GM21526 (cell line): ENCODE results near the gene FRMPD4.
"Not testable (repeated sequence)": the region's sequence is repeated elsewhere in the genome, so short reads cannot be mapped to it uniquely, and the experiment has no call there.

Experiments used
- ATAC-seq: cut with Tn5 transposase; IDR thresholded peaks from one replicate; pipeline ENCODE4 v1.9.1; 2021; ENCODE audit warnings: moderate library complexity; ENCODE audit not compliant: unreplicated experiment, low FRiP score

The FRMPD4 gene

GRCh38 chrX:12138361-12139313 is at the start of gene FRMPD4:
Gene FRMPD4, plus strand, starts transcription at chrX:12138473. Its CDS starts 499 bp downstream, at chrX:12138972.
- no peak for ATAC-seq

DNA sequence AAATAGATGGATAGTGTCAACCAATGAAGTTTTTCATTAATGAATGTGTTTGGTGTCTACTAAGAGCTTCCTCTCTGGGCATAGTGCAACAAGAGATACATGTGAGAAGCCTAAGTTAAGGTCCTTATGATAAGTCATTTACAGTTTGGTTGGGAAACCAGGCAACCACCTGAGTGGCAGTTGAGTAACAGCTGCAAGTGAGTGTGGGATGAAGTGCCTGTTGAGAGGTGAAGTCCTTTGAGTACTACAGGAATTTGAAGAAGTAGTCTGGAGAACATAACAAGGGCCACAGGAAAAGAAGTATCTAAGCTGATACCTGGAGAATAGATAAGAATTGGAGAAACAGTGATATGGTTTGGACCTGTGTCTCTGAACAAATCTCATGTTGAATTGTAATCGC is 48.5 kb upstream of the FRMPD4 start:
- ATAC-seq = no peak

DNA sequence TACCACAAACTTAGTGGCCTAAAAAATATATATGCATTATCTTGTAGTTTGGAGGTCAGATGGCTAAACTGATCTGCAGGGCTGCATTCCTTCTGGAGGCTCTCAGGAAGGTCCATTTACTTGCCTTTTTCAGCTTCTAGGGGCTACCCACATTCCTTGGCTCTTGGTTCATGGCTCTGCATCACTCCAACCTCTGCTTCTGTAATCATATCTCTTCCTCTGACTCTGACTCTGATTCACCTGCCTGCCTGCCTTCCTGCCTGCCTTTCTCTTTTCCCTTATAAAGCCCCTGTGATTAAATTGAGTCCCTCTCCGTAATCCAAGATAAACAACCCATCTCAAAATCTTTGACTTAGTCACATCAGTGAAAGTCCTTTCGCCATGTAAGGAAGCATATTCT is 25.0 kb upstream of the FRMPD4 start:
- no peak for ATAC-seq

DNA sequence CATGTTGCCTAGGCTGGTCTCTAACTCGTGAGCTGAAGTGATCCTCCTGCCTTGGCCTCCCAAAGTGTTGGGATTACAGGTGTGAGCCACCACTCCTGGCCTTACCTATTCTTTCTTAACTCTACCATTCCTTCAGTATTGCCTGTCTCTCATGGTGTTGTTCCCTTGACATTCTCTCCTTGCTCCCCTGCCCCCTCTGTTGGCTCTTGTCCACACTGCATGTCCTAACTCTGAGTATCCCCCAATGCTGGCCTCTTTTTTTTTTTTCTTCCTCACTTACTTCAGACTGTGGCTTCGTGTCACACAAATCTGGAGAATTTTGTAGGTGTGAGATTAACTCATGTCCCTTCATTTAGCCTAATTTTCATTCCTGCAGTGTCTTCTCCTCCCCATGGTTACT is 22.9 kb upstream of the FRMPD4 start:
- no peak for ATAC-seq

GRCh38 chrX:12118134-12118533 is 20.1 kb upstream of the FRMPD4 start:
- no peak for ATAC-seq

DNA sequence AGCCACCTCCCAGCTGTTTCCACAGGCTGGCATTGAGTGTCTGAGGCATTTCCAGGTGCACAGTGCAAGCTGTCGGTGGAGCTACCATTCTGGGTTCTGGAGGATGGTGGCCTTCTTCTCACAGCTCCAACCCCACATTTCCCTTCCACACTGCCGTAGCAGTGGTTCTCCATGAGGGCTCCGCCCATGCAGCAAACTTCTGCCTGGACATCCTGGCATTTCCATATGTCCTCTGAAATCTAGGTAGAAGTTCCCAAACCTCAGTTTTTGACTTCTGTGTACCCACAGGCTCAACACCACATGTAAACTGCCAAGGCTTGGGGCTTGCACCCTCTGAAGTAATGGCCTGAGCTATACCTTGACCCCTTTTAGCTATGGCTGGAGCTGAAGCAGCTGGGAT is 10.3 kb upstream of the FRMPD4 start:
- no peak for ATAC-seq

GRCh38 chrX:12137951-12138360 is 317 bp upstream of the FRMPD4 start:
- ATAC-seq = no peak

- no peak for ATAC-seq
These were observed 1.8 kb downstream of the FRMPD4 start for GRCh38 chrX:12139934-12140611.

- no peak for ATAC-seq
These were observed 3.2 kb downstream of the FRMPD4 start for GRCh38 chrX:12141511-12141910.

DNA sequence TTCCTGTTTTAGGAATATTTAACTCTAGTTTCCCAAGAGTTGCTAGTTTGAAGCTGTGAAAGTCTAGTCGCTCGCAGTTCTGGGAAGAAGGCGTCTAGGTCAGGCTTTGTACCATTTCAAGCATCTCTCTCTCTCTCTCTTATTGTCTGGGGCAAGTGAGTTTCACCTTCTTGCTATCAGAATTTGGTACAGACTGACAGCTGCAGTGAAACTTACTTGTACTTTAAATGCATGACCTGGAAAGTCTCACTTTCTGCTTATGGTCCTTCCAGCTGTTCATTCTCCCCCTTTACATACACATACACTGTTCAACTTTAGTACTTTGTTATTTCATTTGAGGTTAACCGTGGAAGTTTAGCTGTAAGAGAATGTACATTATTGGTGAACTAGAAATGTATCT is 4.4 kb downstream of the FRMPD4 start:
- no peak for ATAC-seq

- no peak for ATAC-seq
These were observed 7.1 kb downstream of the FRMPD4 start for GRCh38 chrX:12145402-12145801.

GRCh38 chrX:12149670-12150407 is 11.6 kb downstream of the FRMPD4 start:
- no peak for ATAC-seq

GRCh38 chrX:12153317-12153716 is 15.0 kb downstream of the FRMPD4 start:
- no peak for ATAC-seq

- ATAC-seq = no peak
These were observed 15.5 kb downstream of the FRMPD4 start for GRCh38 chrX:12153741-12154140.

GRCh38 chrX:12159799-12160198 is 21.5 kb downstream of the FRMPD4 start:
- no peak for ATAC-seq

- ATAC-seq = no peak
These were observed 24.1 kb downstream of the FRMPD4 start for GRCh38 chrX:12162420-12162819.

- not testable (repeated sequence) for ATAC-seq
These were observed 25.9 kb downstream of the FRMPD4 start for GRCh38 chrX:12164180-12164579.

- ATAC-seq = no peak
These were observed 32.5 kb downstream of the FRMPD4 start for GRCh38 chrX:12170755-12171154.

DNA sequence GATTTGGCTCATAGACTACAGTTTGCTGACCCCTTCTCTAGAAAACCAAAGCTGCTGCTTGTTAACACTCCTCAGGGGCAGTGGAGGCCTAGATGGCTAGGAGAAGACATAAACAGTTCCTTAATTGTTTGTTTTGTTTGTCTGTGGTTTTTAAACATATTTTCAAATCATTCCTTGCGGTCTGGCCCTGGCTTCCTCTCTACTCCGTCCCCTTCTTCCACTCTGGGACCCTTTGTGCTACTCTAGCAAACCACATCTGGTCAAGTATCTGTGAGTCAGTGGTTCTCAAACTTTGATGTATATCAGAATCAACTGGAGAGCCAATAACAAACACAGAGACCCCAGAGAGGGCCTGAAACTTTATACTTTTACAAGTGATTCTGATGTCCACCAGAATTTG is 36.1 kb downstream of the FRMPD4 start:
- ATAC-seq = no peak

GRCh38 chrX:12197030-12197429 is 58.8 kb downstream of the FRMPD4 start:
- ATAC-seq = no peak

DNA sequence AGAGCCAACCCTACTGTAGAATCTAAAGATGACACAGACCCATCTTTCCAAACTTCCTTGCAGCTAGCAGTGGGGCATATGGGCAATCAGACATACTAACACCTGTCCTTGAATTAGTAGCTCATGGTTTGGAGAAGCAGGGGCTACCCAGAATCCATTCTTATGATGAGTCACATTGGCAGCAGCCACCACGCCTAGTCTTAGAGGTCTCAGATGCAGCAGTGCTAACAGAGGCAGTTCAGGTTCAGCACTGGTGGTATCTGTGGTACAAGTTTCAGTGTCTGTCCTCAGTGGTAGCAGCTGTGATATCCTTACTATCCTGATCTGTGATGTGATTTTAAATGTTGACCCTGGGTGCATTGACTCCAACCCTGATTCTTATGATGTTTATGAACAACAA is 68.1 kb downstream of the FRMPD4 start:
- no peak for ATAC-seq
